Measurements from ENCODE around the gene CD47. TPM values are rescaled to one million over a fixed set of nuclear protein-coding genes. Genes with fewer than 3 reads are reported as not detected.

Gene CD47
- total and polyA plus RNA-seq, 10 of the 15 experiments (the other 5 are each of a cell fraction or from before 2014, with no cell fraction given) = 22.9 to 175 (median 81.1) TPM

DNA sequence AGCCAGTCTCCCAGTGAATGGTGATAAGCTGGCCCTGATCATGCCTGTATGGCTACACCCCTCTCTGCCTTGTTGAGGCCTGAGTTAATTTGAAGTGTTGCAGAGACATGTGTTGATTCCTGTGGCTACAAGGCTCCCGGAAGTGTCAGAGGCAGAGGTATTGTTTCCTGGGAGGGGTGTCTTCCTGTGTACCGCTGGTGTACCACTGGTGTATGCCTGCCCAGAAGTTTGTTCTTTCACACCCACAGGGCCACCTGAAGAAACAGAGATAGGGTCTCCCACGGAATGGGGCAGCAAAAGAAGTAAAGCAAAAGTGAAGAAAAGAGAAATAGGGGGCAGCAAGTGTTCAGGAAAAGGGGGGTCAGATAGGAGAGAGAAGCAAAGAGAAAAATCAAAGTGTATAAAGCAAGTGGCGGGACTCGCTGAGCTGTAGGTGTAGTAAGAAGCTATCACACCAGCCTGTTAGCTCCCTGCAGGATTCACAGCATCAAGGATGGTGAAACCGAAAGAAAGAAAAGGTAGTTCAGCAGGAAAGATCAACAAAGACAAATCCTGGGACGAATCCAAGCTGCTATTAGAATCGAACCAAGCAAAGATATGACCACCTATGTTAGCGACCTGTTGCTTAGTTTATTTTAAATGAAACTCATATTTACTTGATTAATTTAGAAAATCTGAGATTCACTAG, 36.6 kb upstream of the CD47 start (continued):
- TF ChIP-seq, protein P1, sequence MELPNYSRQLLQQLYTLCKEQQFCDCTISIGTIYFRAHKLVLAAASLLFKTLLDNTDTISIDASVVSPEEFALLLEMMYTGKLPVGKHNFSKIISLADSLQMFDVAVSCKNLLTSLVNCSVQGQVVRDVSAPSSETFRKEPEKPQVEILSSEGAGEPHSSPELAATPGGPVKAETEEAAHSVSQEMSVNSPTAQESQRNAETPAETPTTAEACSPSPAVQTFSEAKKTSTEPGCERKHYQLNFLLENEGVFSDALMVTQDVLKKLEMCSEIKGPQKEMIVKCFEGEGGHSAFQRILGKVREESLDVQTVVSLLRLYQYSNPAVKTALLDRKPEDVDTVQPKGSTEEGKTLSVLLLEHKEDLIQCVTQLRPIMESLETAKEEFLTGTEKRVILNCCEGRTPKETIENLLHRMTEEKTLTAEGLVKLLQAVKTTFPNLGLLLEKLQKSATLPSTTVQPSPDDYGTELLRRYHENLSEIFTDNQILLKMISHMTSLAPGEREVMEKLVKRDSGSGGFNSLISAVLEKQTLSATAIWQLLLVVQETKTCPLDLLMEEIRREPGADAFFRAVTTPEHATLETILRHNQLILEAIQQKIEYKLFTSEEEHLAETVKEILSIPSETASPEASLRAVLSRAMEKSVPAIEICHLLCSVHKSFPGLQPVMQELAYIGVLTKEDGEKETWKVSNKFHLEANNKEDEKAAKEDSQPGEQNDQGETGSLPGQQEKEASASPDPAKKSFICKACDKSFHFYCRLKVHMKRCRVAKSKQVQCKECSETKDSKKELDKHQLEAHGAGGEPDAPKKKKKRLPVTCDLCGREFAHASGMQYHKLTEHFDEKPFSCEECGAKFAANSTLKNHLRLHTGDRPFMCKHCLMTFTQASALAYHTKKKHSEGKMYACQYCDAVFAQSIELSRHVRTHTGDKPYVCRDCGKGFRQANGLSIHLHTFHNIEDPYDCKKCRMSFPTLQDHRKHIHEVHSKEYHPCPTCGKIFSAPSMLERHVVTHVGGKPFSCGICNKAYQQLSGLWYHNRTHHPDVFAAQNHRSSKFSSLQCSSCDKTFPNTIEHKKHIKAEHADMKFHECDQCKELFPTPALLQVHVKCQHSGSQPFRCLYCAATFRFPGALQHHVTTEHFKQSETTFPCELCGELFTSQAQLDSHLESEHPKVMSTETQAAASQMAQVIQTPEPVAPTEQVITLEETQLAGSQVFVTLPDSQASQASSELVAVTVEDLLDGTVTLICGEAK (IDR thresholded peaks at IDR 0.05; ENCODE audit: borderline replicate concordance) = peak; percentile 50; the same call in 1 of the 2 replicates
- no peak; the same call in 1 of the 2 replicates for TF ChIP-seq ZBTB33 (IDR thresholded peaks at IDR 0.05)
- TF ChIP-seq, protein P2, sequence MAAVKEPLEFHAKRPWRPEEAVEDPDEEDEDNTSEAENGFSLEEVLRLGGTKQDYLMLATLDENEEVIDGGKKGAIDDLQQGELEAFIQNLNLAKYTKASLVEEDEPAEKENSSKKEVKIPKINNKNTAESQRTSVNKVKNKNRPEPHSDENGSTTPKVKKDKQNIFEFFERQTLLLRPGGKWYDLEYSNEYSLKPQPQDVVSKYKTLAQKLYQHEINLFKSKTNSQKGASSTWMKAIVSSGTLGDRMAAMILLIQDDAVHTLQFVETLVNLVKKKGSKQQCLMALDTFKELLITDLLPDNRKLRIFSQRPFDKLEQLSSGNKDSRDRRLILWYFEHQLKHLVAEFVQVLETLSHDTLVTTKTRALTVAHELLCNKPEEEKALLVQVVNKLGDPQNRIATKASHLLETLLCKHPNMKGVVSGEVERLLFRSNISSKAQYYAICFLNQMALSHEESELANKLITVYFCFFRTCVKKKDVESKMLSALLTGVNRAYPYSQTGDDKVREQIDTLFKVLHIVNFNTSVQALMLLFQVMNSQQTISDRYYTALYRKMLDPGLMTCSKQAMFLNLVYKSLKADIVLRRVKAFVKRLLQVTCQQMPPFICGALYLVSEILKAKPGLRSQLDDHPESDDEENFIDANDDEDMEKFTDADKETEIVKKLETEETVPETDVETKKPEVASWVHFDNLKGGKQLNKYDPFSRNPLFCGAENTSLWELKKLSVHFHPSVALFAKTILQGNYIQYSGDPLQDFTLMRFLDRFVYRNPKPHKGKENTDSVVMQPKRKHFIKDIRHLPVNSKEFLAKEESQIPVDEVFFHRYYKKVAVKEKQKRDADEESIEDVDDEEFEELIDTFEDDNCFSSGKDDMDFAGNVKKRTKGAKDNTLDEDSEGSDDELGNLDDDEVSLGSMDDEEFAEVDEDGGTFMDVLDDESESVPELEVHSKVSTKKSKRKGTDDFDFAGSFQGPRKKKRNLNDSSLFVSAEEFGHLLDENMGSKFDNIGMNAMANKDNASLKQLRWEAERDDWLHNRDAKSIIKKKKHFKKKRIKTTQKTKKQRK (IDR thresholded peaks at IDR 0.05; ENCODE audit: low read depth, low read length) = no peak
- 0 out of 2 replicates have a peak, but pooled peaks have one; percentile 28 for TF ChIP-seq PKNOX1 (IDR thresholded peaks at IDR 0.05)
- TF ChIP-seq, protein P3, sequence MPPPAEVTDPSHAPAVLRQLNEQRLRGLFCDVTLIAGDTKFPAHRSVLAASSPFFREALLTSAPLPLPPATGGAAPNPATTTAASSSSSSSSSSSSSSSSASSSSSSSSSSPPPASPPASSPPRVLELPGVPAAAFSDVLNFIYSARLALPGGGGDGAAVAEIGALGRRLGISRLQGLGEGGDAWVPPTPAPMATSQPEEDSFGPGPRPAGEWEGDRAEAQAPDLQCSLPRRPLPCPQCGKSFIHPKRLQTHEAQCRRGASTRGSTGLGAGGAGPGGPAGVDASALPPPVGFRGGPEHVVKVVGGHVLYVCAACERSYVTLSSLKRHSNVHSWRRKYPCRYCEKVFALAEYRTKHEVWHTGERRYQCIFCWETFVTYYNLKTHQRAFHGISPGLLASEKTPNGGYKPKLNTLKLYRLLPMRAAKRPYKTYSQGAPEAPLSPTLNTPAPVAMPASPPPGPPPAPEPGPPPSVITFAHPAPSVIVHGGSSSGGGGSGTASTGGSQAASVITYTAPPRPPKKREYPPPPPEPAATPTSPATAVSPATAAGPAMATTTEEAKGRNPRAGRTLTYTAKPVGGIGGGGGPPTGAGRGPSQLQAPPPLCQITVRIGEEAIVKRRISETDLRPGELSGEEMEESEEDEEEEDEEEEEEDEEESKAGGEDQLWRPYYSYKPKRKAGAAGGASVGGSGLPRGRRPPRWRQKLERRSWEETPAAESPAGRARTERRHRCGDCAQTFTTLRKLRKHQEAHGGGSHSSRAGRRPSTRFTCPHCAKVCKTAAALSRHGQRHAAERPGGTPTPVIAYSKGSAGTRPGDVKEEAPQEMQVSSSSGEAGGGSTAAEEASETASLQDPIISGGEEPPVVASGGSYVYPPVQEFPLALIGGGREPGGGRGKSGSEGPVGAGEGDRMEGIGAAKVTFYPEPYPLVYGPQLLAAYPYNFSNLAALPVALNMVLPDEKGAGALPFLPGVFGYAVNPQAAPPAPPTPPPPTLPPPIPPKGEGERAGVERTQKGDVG (CRISPR knock-in tag; IDR thresholded peaks at IDR 0.05) = no peak
- 0 out of 2 replicates have a peak, but pooled peaks have one; percentile 32 for TF ChIP-seq EED (IDR thresholded peaks at IDR 0.05; ENCODE audit: low read depth)
- TF ChIP-seq SREBF1 (IDR thresholded peaks at IDR 0.05; ENCODE audit: low read length) = no peak
- no peak for TF ChIP-seq ZBED1 (IDR thresholded peaks at IDR 0.05; ENCODE audit: borderline replicate concordance)
- peak; percentile 82; the same call in 1 of the 2 replicates for TF ChIP-seq MXI1 (IDR thresholded peaks at IDR 0.05; ENCODE audit: low read depth, low read length)
- no peak for TF ChIP-seq IRF5 (IDR thresholded peaks at IDR 0.05; ENCODE audit: borderline replicate concordance)
- peak; percentile 75; the same call in 1 of the 2 replicates for TF ChIP-seq GABPA (IDR thresholded peaks at IDR 0.05; ENCODE audit: low read depth)
- TF ChIP-seq WRNIP1 (IDR thresholded peaks at IDR 0.05; ENCODE audit: borderline replicate concordance, low read depth, low read length) = 0 out of 2 replicates have a peak, but pooled peaks have one; percentile 19
